ENCODE data around the gene IFNL3.
A peak's percentile ranks its signal among the peaks of the same experiment; 100 is the strongest.
"Not testable (repeated sequence)": the region's sequence is repeated elsewhere in the genome, so short reads cannot be mapped to it uniquely, and the experiment has no call there.

IFNL3 gene

DNA sequence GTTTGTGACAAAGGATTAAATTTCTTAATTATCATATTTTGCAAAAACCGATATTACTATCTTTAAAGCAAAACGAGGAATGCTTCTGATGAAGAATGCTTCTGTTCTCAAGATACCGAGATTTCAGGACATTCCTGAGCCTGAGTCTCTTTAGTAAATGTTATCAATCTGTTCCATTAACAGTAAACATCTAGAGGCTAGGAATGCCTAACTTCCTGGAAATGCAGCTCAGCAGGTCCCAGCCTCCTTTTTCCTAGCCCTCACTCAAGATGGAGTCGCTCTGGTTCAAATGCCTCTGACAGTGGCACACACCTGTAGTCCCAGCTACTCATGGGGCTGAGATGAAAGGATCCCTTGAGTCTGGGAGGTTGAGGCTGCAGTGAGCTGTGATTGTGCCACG, 6.3 kb upstream of the IFNL3 start:
- H3K4me3 ChIP-seq, result no peak overlapping the region
- no peak for DNase-seq (ENCODE audit: low spot score)
- TF ChIP-seq CTCF (IDR thresholded peaks at IDR 0.05), result no peak
- H3K27ac ChIP-seq, result no peak overlapping the region

DNA sequence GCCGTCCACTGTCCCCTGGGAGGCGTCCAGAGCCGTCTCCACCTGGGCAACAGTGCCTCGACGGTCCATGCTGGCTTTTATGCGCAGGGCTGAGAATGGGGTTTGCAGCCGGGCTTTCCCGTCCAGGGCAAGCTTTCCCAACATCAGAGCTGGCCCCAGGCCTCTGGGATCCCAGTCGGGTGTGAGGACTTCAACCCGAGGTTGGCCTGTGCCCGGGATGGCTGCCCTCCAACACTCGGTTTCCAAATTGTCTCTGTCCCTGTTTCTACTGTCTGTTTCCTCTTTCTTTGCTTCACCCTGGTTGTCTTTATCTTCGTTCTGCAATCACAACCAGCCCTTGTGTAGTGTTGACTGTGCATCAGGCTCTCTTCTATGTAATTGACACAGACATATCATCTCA, 4.0 kb upstream of the IFNL3 start, which contains the start of gene IFNL4:
Gene IFNL4 (minus strand): TSS at position 51 of the 400 bp plus-strand sequence.
- H3K4me3 ChIP-seq, result peak within 1 kb of the TSS; percentile 57

GRCh38 chr19:39247701-39248664, 3.2 kb upstream of the IFNL3 start:
- DNase-seq (ENCODE audit: low spot score), result no peak
- H3K4me3 ChIP-seq, result peak overlapping the region; percentile 57
- TF ChIP-seq CTCF (IDR thresholded peaks at IDR 0.05), result no peak
- H3K27ac ChIP-seq, result no peak overlapping the region

More for the DNA sequence above, 4.0 kb upstream of the IFNL3 start, which contains the start of gene IFNL4:
- no peak for TF ChIP-seq CTCF (IDR thresholded peaks at IDR 0.05)
- no peak for DNase-seq (ENCODE audit: low spot score)
- H3K27ac ChIP-seq, result no peak within 1 kb of the TSS

GRCh38 chr19:39246951-39247669, 2.3 kb upstream of the IFNL3 start:
- H3K4me3 ChIP-seq, result peak overlapping the region; percentile 57
- no peak for TF ChIP-seq CTCF (IDR thresholded peaks at IDR 0.05)

GRCh38 chr19:39245166-39245565, 360 bp upstream of the IFNL3 start:
- H3K4me3 ChIP-seq; DNase-seq (ENCODE audit: low spot score): not testable (repeated sequence)

More at GRCh38 chr19:39246951-39247669, 2.3 kb upstream of the IFNL3 start:
- H3K27ac ChIP-seq, result no peak overlapping the region
- no peak for DNase-seq (ENCODE audit: low spot score)

GRCh38 chr19:39243741-39244140, 1.1 kb downstream of the IFNL3 start:
- not testable (repeated sequence) for H3K27ac ChIP-seq; DNase-seq (ENCODE audit: low spot score); H3K4me3 ChIP-seq

More at GRCh38 chr19:39245166-39245565, 360 bp upstream of the IFNL3 start:
- H3K27ac ChIP-seq, result not testable (repeated sequence)

DNA sequence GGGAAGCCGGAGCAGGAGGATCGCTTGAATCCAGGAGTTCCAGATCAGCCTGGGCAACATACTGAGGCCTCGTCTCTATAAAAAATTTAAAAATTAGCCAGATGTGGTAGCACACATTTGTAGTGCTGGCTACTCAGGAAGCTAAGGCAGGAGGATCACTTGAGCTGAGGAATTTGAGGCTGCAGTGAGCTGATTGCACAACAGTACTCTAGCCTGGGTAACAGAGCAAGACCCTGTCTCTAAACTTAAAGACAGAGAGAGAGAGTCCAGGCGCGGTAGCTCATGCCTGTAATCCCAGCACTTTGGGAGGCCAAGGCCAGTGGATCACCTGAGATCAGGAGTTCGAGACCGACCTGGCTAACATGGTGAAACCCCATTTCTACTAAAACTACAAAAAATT, 4.4 kb downstream of the IFNL3 start:
- no peak overlapping the region for H3K4me3 ChIP-seq
- DNase-seq (ENCODE audit: low spot score), result no peak
- no peak overlapping the region for H3K27ac ChIP-seq
- no peak for TF ChIP-seq CTCF (IDR thresholded peaks at IDR 0.05)
